Measurements from ENCODE around the gene PRKCG. TPM values are rescaled to one million over a fixed set of nuclear protein-coding genes. Genes with fewer than 3 reads are reported as not detected.
"Not testable (repeated sequence)": the region's sequence is repeated elsewhere in the genome, so short reads cannot be mapped to it uniquely, and the experiment has no call there.

The PRKCG gene
- total and polyA plus RNA-seq, 4 donors = 0.02 to 0.63 (median 0.18) TPM; not detected in 1

DNA sequence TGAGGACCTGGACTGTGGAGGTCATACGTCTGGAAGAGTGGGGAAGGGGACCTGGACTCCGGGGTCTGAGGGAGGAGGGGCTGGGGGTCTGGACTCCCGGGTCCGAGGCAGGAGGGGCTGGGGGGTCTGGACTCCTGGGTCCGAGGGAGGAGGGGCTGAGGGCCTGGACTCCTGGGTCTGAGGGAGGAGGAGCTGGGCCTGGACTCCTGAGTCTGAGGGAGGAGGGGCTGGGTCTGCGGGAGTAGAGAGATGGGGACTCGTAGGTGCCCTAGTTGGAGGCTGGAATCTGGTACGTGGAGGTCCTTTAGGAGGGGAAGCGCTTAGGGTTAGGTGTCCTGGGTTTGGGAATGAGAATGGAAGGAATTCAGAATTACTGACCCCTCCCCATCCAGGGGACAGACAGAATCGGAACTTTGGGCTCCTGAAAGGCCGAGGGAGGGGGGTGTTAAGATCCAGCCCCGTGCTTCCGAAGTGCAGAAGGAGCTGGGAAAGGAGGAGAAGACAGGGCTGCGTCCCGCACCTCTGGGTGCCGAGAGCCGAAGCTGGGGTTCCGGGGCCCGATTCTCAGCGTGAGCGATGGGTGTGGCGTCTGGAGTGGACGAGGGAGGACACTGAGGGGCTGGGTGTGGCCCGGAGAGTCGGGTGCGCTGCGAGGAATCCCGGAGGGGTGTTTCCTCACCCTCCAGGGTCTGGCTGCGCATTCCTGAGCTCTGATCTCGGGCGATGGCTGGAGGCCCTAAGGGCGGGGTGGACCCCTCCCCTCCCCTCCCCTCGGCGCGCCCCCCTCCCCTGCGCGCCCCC lies 13.7 kb upstream of the PRKCG start:
- Histone ChIP-seq H3K9me3 (ENCODE audit: control insufficient read depth in 4 of 4, insufficient read depth in 3 of 4, low read length in 3 of 4) (no peaks in the 10 kb centered on the region), H3K4me3 (peak overlapping the region; percentile 71), H3K36me3 (ENCODE audit: control insufficient read depth in 4 of 4, insufficient read depth in 4 of 4, low read length in 4 of 4) (peaks cover 1 to 5% (median 4%) of the 10 kb centered on the region in 4 donors), H3K4me1 (ENCODE audit: control insufficient read depth in 5 of 5, insufficient read depth in 5 of 5, low read length in 5 of 5) (peaks cover 0 to 13% (median 11%) of the 10 kb centered on the region in 5 donors), H3K27ac (ENCODE audit: low read depth in 1 of 2, low read length in 1 of 2) (peak overlapping the region; percentile 97 to 98), H3K9ac (ENCODE audit: insufficient read depth in 1 of 2, low read length in 2 of 2) (peak overlapping the region; percentile 81 to 91), H3K27me3 (ENCODE audit: control insufficient read depth in 3 of 3, insufficient read depth in 3 of 3, low read length in 2 of 3) (peaks cover 0 to 2% (median 0%) of the 10 kb centered on the region in 3 donors)
- TF ChIP-seq, protein P1, sequence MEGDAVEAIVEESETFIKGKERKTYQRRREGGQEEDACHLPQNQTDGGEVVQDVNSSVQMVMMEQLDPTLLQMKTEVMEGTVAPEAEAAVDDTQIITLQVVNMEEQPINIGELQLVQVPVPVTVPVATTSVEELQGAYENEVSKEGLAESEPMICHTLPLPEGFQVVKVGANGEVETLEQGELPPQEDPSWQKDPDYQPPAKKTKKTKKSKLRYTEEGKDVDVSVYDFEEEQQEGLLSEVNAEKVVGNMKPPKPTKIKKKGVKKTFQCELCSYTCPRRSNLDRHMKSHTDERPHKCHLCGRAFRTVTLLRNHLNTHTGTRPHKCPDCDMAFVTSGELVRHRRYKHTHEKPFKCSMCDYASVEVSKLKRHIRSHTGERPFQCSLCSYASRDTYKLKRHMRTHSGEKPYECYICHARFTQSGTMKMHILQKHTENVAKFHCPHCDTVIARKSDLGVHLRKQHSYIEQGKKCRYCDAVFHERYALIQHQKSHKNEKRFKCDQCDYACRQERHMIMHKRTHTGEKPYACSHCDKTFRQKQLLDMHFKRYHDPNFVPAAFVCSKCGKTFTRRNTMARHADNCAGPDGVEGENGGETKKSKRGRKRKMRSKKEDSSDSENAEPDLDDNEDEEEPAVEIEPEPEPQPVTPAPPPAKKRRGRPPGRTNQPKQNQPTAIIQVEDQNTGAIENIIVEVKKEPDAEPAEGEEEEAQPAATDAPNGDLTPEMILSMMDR (IDR thresholded peaks at IDR 0.05; ENCODE audit: control extremely low read depth, extremely low read depth) = no peak
- DNase-seq = peak; percentile 52 to 82 (median 78)
- 0 to 1% methylated on average over 36 to 37 of the region's 37 CpGs for WGBS, 2 donors
- peak; percentile 14 for ATAC-seq (ENCODE audit: insufficient read depth, low FRiP score)

DNA sequence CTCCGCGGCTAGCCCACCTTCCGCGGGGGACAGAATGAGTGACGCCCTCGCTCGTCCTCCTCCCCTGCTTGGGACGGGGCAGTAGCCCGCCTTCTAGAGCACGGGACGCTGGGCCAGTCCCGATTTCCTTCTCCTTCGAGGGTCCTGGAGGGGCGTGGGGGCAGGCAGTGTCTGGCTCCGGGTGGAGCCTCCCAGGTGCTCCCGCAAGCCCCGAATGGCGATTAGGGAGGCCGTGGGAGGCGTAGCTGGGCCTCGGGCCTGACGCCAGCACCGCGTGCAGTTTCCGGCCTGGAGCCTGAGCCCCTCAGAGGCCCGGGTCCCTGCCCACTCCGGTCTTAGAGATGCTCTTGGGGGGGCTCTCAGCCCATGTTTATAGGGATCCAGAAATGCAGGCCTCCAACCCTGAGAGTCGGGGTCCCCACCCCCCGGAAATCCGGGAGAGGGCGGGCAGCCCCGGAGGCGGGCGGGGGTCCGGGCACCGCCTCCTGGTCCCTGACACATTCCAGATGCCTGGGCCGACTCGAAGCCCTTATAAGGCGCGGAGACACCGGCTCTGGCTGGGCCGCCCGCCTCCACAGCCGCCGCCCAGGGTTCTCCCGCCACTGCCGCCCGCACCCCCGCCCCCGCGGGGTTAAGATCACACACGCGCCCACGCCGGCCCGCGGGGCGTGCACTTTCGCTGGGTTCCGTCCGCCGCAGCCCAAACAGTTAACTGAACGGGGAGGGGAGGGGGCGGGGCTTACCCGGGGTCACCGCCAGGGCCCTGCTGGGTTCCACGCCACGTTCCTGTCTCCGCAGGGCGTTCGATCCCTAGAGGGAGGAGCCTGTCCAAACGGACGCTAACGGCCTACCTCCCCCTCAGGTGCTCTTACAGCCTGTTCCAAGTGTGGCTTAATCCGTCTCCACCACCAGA lies 12.8 kb upstream of the PRKCG start:
- peaks cover 0 to 2% (median 0%) of the 10 kb centered on the region in 3 donors for H3K27me3 ChIP-seq (ENCODE audit: control insufficient read depth in 3 of 3, insufficient read depth in 3 of 3, low read length in 2 of 3)

DNA sequence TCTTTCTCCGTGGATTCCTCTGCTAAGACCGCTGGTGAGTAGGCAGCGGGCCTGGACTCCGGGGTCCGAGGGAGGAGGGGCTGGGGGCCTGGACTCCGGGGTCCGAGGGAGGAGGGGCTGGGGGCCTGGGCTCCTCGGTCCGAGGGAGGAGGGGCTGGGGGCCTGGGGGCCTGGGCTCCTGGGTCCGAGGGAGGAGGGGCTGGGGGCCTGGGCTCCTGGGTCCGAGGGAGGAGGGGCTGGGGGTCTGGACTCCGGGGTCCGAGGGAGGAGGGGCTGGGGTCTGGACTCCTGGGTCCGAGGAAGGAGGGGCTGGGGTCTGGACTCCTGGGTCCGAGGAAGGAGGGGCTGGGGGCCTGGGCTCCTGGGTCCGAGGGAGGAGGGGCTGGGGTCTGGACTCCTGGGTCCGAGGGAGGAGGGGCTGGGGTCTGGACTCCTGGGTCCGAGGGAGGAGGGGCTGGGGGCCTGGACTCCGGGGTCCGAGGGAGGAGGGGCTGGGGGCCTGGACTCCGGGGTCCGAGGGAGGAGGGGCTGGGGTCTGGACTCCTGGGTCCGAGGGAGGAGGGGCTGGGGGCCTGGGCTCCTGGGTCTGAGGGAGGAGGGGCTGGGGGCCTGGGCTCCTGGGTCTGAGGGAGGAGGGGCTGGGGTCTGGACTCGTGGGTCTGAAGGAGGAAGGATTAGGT lies 12.1 kb upstream of the PRKCG start:
- not testable (repeated sequence) for H3K9me3 ChIP-seq (ENCODE audit: control insufficient read depth in 4 of 4, insufficient read depth in 3 of 4, low read length in 3 of 4); DNase-seq; H3K27me3 ChIP-seq (ENCODE audit: control insufficient read depth in 3 of 3, insufficient read depth in 3 of 3, low read length in 2 of 3); ATAC-seq (ENCODE audit: insufficient read depth, low FRiP score)
- Histone ChIP-seq H3K27ac (ENCODE audit: low read depth in 1 of 2, low read length in 1 of 2) (peak overlapping the region; percentile 97 to 98), H3K36me3 (ENCODE audit: control insufficient read depth in 4 of 4, insufficient read depth in 4 of 4, low read length in 4 of 4) (peaks cover 10 to 19% (median 16%) of the 10 kb centered on the region in 4 donors), H3K4me1 (ENCODE audit: control insufficient read depth in 5 of 5, insufficient read depth in 5 of 5, low read length in 5 of 5) (peaks cover 0 to 21% (median 11%) of the 10 kb centered on the region in 5 donors), H3K4me3 (peak overlapping the region; percentile 71), H3K9ac (ENCODE audit: insufficient read depth in 1 of 2, low read length in 2 of 2) (peak overlapping the region in 1 of 2 donors; percentile 56)
- WGBS, 2 donors = 1 to 9% methylated on average over 16 to 24 of the region's 24 CpGs

More for the DNA sequence above, 12.8 kb upstream of the PRKCG start:
- 0% methylated on average over 58 to 75 of the region's 75 CpGs for WGBS, 2 donors
- Histone ChIP-seq H3K9ac (ENCODE audit: insufficient read depth in 1 of 2, low read length in 2 of 2) (peak overlapping the region; percentile 56 to 91), H3K4me3 (peak overlapping the region; percentile 71), H3K9me3 (ENCODE audit: control insufficient read depth in 4 of 4, insufficient read depth in 3 of 4, low read length in 3 of 4) (no peaks in the 10 kb centered on the region), H3K27ac (ENCODE audit: low read depth in 1 of 2, low read length in 1 of 2) (peak overlapping the region; percentile 97 to 98), H3K36me3 (ENCODE audit: control insufficient read depth in 4 of 4, insufficient read depth in 4 of 4, low read length in 4 of 4) (peaks cover 5 to 14% (median 10%) of the 10 kb centered on the region in 4 donors), H3K4me1 (ENCODE audit: control insufficient read depth in 5 of 5, insufficient read depth in 5 of 5, low read length in 5 of 5) (peaks cover 0 to 20% (median 11%) of the 10 kb centered on the region in 5 donors)
- DNase-seq (peak; percentile 94 to 95 (median 95)), ATAC-seq (ENCODE audit: insufficient read depth, low FRiP score) (peak; percentile 56)
- TF ChIP-seq, protein P1 (IDR thresholded peaks at IDR 0.05; ENCODE audit: control extremely low read depth, extremely low read depth) = no peak

Data from lung (tissue), 12 donors.